CD4-positive, alpha-beta T cell (primary cell): ENCODE results near the gene PRH2. TPM values are rescaled to one million over a fixed set of nuclear protein-coding genes. Genes with fewer than 3 reads are reported as not detected.

Experiments
- ATAC-seq: fragments of 200-7000 bp; cut with Tn5 transposase; one replicate; pipeline ENCODE4 v1.10.0; 2022; ENCODE audit warnings: mild to moderate bottlenecking; ENCODE audit not compliant: poor library complexity
- CTCF ChIA-PET: fragments of 350-600 bp; sonication (Branson Sonifier 250); formaldehyde crosslinking; loops from one replicate; lab custom pipeline; 2021; ENCODE audit warnings: antibody characterized with exemption, inconsistent platforms; lab: Charles Lee
- POLR2A ChIA-PET: fragments of 350-600 bp; sonication (Branson Sonifier 250); formaldehyde crosslinking; loops from one replicate; lab custom pipeline; 2021; ENCODE audit warnings: antibody characterized with exemption, inconsistent platforms; lab: Charles Lee
- DNase-seq, 14 experiments: peaks; one replicate each; pipeline ENCODE4 v3.0.0-alpha.2; 2013 to 2020; ENCODE audit warnings: mixed read lengths in 2 of 14
- H3K27ac ChIP-seq, 2 donors: one replicate each; pipeline versions ENCODE4 v1.5.1 to v1.7.0; 2013; ENCODE audit warnings: low read length in 2 of 2, low read depth in 1 of 2, mild to moderate bottlenecking in 1 of 2
- H3K27me3 ChIP-seq, 2 experiments: 1 replicate in 1 of 2; 2 replicates in 1 of 2; pipeline versions ENCODE4 v1.6.1 to v1.7.0; 2013; ENCODE audit warnings: low read length in 2 of 2, control low read depth in 1 of 2, mild to moderate bottlenecking in 1 of 2, moderate library complexity in 1 of 2; ENCODE audit not compliant: insufficient read depth in 2 of 2, control insufficient read depth in 1 of 2
- H3K36me3 ChIP-seq: one replicate; pipeline ENCODE4 v1.6.1; 2013; ENCODE audit warnings: low read length, control low read depth; ENCODE audit not compliant: insufficient read depth
- H3K4me1 ChIP-seq: one replicate; pipeline ENCODE4 v1.6.1; 2013; ENCODE audit warnings: low read length, control low read depth; ENCODE audit not compliant: insufficient read depth
- H3K4me3 ChIP-seq: one replicate; pipeline ENCODE4 v1.5.1; 2013; ENCODE audit warnings: mild to moderate bottlenecking, low read length, moderate library complexity
- H3K9me3 ChIP-seq, 2 experiments: 1 replicate in 1 of 2; 2 replicates in 1 of 2; pipeline versions ENCODE4 v1.6.1 to v1.7.0; 2013; ENCODE audit warnings: low read length in 2 of 2, mild to moderate bottlenecking in 2 of 2, control low read depth in 1 of 2, moderate library complexity in 1 of 2; ENCODE audit not compliant: control insufficient read depth in 1 of 2, insufficient read depth in 1 of 2
- H3K27ac Mint-ChIP-seq: one replicate; pipeline ENCODE4 v1.8.0; 2020; ENCODE audit warnings: mixed read lengths
- H3K27me3 Mint-ChIP-seq: one replicate; pipeline ENCODE4 v1.8.0; 2021; ENCODE audit warnings: mixed read lengths
- H3K36me3 Mint-ChIP-seq: one replicate; pipeline ENCODE4 v1.8.0; 2021; ENCODE audit warnings: low read depth, mixed read lengths
- H3K4me1 Mint-ChIP-seq: one replicate; pipeline ENCODE4 v1.8.0; 2021; ENCODE audit warnings: low read depth, mixed read lengths
- H3K4me3 Mint-ChIP-seq: one replicate; pipeline ENCODE4 v1.8.0; 2020; ENCODE audit warnings: mild to moderate bottlenecking, mixed read lengths
- H3K9me3 Mint-ChIP-seq: one replicate; pipeline ENCODE4 v1.8.0; 2020; ENCODE audit warnings: mixed read lengths
- CTCF ChIP-seq: fragments of 200-600 bp; IDR thresholded peaks from one replicate; pipeline ENCODE4 v1.8.0; 2022; ENCODE audit warnings: antibody characterized with exemption, mild to moderate bottlenecking
- intact Hi-C, 2 experiments: fragments of 100-400 bp; cut with DNase I in 1 of 2; cut with micrococcal nuclease in 1 of 2; formaldehyde crosslinking; loops; one replicate each; pipeline versions ENCODE4 v1.15.1 to v1.9.0; 2023 to 2025; cut with DNase I, micrococcal nuclease
- total RNA-seq, 174 experiments: library from RNA in 2 of 174; stranded (reverse) in 2 of 174; gene quantifications; one replicate each; pipeline ENCODE4 v1.2.3 and lab custom pipeline; 2021 to 2026

Gene PRH2
- total RNA-seq, 2 experiments from 2014 or later, result not detected

GRCh38 chr12:10965476-10965875 lies 36.4 kb downstream of the PRH2 start:
- no peaks in the 10 kb centered on the region for H3K9me3 ChIP-seq
- Mint-ChIP-seq H3K4me3 (no peak overlapping the region), H3K9me3 (no peaks in the 10 kb centered on the region), H3K36me3 (peaks cover 33% of the 10 kb centered on the region), H3K4me1 (peaks cover 26% of the 10 kb centered on the region), H3K27ac (no peak overlapping the region), H3K27me3 (no peaks in the 10 kb centered on the region)
- no peaks in the 10 kb centered on the region for H3K27me3 ChIP-seq
- no peak for ATAC-seq
- peaks cover 4% of the 10 kb centered on the region for H3K4me1 ChIP-seq
- H3K27ac ChIP-seq, result no peak overlapping the region
- no peak for DNase-seq
- no peaks in the 10 kb centered on the region for H3K36me3 ChIP-seq
- intact Hi-C loops, result loop anchor here (10.0 kb wide), 2 partner anchors 191 to 229 kb away; no protein-coding TSS in a partner anchor
- CTCF ChIA-PET, result no interaction called here
- TF ChIP-seq CTCF, result no peak
- POLR2A ChIA-PET, result interaction anchor here (0.6 kb wide), 1 partner anchor 202 kb away, joined by 3 read pairs; no protein-coding TSS in a partner anchor
- no peak overlapping the region for H3K4me3 ChIP-seq

DNA sequence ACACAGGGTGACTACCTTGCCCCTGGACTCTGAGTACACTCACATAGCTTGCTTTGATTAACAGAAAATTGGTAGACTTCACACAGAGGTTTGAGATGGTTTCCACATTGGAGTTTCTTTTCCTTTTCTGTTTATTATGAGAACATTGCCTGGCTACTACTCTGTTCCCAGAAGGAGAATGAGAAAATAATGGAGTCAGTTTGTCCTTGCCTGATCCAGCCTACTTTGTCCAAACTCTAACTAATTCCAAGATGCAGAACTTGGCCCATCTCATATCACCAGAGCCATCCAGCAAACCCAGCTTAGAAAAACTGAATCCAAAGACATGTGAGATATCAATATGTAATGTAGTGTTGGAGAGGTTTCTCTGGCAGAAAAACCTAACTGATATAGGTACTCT lies 37.3 kb downstream of the PRH2 start:
- no peak overlapping the region for H3K4me3 ChIP-seq

GRCh38 chr12:10967409-10967808 lies 38.4 kb downstream of the PRH2 start:
- Mint-ChIP-seq H3K27me3 (no peaks in the 10 kb centered on the region), H3K36me3 (peaks cover 31% of the 10 kb centered on the region), H3K27ac (no peak overlapping the region), H3K4me3 (no peak overlapping the region), H3K4me1 (peaks cover 10% of the 10 kb centered on the region), H3K9me3 (no peaks in the 10 kb centered on the region)
- CTCF ChIA-PET, result no interaction called here
- TF ChIP-seq CTCF, result no peak
- Histone ChIP-seq H3K27me3 (no peaks in the 10 kb centered on the region), H3K4me3 (no peak overlapping the region), H3K4me1 (no peaks in the 10 kb centered on the region), H3K27ac (no peak overlapping the region), H3K36me3 (no peaks in the 10 kb centered on the region), H3K9me3 (no peaks in the 10 kb centered on the region)
- ATAC-seq, result no peak
- intact Hi-C loops, result loop anchor here (10.0 kb wide), 2 partner anchors 193 to 227 kb away; no protein-coding TSS in a partner anchor
- DNase-seq, result no peak
- POLR2A ChIA-PET, result interaction anchor here (2.5 kb wide), 1 partner anchor 15 kb away, joined by 6 read pairs; no protein-coding TSS in a partner anchor

More for the DNA sequence above, 37.3 kb downstream of the PRH2 start:
- no peak for TF ChIP-seq CTCF
- POLR2A ChIA-PET, result no interaction called here
- Mint-ChIP-seq H3K27ac (no peak overlapping the region), H3K4me3 (no peak overlapping the region), H3K27me3 (no peaks in the 10 kb centered on the region), H3K36me3 (peaks cover 33% of the 10 kb centered on the region), H3K9me3 (no peaks in the 10 kb centered on the region), H3K4me1 (peaks cover 17% of the 10 kb centered on the region)
- DNase-seq, result no peak
- ATAC-seq, result no peak
- H3K9me3 ChIP-seq, result no peaks in the 10 kb centered on the region
- H3K27me3 ChIP-seq, result no peaks in the 10 kb centered on the region
- H3K4me1 ChIP-seq, result no peaks in the 10 kb centered on the region
- no peak overlapping the region for H3K27ac ChIP-seq
- CTCF ChIA-PET, result no interaction called here
- no peaks in the 10 kb centered on the region for H3K36me3 ChIP-seq
- intact Hi-C loops, result loop anchor here (10.0 kb wide), 2 partner anchors 192 to 228 kb away; no protein-coding TSS in a partner anchor
